GM19043 (cell line): ENCODE results near the gene ADRA2A.

ENCODE experiments used
- ATAC-seq: cut with Tn5 transposase; IDR thresholded peaks from one replicate; pipeline ENCODE4 v1.9.1; 2021; ENCODE audit warnings: low read depth; ENCODE audit not compliant: unreplicated experiment

ADRA2A gene

GRCh38 chr10:111128331-111129180, 51.7 kb downstream of the ADRA2A start:
- ATAC-seq = no peak

DNA sequence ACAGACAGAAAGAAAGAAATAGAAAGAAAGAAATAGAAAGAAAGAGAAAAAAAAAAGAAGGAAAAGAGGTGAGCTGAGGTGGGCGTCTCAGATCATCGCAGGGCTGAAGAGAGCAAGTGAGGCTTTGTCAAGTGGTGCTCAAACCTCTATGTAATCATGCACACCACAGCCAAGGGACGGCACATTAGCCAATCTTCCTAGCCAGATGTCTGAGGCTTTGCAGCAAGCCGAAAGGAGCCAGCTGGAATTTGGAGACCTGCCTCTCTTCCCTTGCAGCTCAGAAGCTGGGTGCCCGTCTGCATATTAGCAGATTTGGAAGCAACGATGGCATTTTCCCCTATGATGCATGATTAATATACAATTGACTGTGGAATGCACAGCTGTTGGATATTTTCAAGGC, 52.5 kb downstream of the ADRA2A start:
- ATAC-seq = no peak

GRCh38 chr10:111130471-111130870, 53.6 kb downstream of the ADRA2A start:
- no peak for ATAC-seq
